GM12891 (cell line): ENCODE results near the gene JADE2.

Experiments used
- PAX5 ChIP-seq: IDR thresholded peaks from 2 replicates; pipeline ENCODE4 v1.6.1; 2011; ENCODE audit warnings: low read length, moderate library complexity, mild to moderate bottlenecking; ENCODE audit not compliant: insufficient read depth, severe bottlenecking
- POLR2A ChIP-seq: IDR thresholded peaks from 2 replicates; pipeline ENCODE4 v1.6.1; 2011; ENCODE audit warnings: low read depth, low read length, control low read depth
- SPI1 ChIP-seq: IDR thresholded peaks from 2 replicates; pipeline ENCODE4 v1.6.1; 2011; ENCODE audit warnings: low read depth, low read length, control low read depth
- TAF1 ChIP-seq: IDR thresholded peaks from 2 replicates; pipeline ENCODE4 v1.6.1; 2011; ENCODE audit warnings: low read depth, low read length, control low read depth

DNA sequence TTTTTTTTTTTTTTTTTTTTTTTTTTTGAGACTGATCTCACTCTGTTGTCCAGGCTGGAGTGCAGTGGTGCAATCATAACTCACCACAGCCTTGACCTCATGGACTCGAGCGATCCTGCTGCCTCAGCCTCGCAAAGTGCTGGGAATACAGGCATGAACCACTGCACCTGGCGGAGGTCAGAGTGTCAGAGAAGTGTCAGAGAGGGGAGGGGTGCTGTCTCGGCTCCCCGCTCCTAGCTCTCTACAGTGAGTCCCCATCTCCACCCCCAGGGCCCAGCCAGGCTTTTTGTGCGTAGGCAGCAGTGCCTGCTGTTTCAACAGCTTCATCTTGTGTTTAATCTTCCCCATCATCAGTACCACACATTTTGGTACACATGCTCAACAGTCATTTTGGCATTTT is 68.9 kb downstream of the JADE2 start:
- TF ChIP-seq TAF1, result no peak
- no peak for TF ChIP-seq POLR2A
- TF ChIP-seq PAX5, result no peak
- TF ChIP-seq SPI1, result no peak
